ENCODE data around the gene ZDHHC22. TPM values are rescaled to one million over a fixed set of nuclear protein-coding genes. Genes with fewer than 3 reads are reported as not detected.
A peak's percentile ranks its signal among the peaks of the same experiment; 100 is the strongest.

Gene ZDHHC22
- total and polyA plus RNA-seq, 3 donors from 2014 or later = 0.84 to 3.2 (median 1.7) TPM

DNA sequence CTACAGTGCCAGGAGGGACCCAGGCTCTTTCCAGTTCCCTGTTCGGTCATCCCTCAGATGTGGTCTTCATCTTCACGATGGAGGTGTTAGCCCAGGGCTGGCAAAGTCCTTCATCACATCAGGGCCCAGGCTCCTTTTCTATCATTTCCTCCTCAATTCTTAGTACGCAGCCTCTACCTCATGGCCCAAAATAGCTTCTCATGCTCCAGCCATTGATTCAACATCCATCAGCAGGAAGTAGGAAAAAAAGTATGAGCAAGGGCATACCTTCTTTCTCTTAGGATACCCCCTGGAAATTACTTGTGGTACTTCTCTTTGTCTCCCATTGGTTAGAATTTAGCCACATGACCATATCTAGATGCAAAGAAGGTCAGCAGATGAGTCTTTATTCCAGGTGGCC, 12.2 kb upstream of the ZDHHC22 start:
- intact Hi-C loops (cut with DNase I; ENCODE audit: low total_unique reads) = no loop called here
- H3K27ac ChIP-seq = no peak overlapping the region

DNA sequence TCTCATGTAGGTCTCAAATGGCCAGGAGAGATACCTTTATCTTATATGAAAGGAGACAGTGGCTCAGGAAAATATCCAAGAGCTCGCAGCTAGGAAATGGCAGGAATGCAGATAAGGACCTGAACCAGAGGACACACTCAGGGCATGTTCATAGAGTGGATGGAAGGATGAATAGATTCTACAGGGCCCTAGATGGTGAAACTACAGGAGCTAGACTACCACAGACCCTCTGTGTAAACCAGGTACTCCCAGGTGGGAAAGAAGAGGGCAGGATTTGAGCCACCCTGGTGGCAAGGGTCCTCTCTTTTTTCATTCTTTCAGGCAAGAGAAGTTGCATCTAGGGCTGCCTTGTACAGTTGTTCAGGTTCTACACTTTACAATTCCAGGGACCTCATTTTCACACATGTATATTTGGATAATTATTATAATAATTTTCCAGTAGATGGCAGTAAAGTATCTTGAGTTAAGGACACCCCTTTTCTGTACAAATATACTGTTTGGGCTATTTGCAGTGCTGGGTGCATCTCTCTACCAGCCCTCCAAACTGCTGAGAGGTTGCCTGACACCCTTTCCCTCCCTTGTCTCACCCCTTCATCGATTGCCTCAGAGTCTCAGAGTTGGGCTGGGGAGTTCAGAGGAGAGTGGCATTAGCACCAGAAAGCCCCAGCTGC, 10.5 kb upstream of the ZDHHC22 start:
- no peak for DNase-seq
- H3K36me3 ChIP-seq (ENCODE audit: low read depth, missing control alignments) = no peaks in the 10 kb centered on the region
- H3K4me3 ChIP-seq = no peak overlapping the region
- no peaks in the 10 kb centered on the region for H3K9me3 ChIP-seq
- no peak for TF ChIP-seq POLR2A (IDR thresholded peaks at IDR 0.05)
- TF ChIP-seq, protein P1, sequence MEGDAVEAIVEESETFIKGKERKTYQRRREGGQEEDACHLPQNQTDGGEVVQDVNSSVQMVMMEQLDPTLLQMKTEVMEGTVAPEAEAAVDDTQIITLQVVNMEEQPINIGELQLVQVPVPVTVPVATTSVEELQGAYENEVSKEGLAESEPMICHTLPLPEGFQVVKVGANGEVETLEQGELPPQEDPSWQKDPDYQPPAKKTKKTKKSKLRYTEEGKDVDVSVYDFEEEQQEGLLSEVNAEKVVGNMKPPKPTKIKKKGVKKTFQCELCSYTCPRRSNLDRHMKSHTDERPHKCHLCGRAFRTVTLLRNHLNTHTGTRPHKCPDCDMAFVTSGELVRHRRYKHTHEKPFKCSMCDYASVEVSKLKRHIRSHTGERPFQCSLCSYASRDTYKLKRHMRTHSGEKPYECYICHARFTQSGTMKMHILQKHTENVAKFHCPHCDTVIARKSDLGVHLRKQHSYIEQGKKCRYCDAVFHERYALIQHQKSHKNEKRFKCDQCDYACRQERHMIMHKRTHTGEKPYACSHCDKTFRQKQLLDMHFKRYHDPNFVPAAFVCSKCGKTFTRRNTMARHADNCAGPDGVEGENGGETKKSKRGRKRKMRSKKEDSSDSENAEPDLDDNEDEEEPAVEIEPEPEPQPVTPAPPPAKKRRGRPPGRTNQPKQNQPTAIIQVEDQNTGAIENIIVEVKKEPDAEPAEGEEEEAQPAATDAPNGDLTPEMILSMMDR (IDR thresholded peaks at IDR 0.05) = peak in 2 of 3 experiments; percentile 21 to 24
- H3K27ac ChIP-seq = no peak overlapping the region
- no peaks in the 10 kb centered on the region for H3K27me3 ChIP-seq
- WGBS, 2 donors = 43 to 44% methylated on average over 2 of the region's 2 CpGs
- H3K4me1 ChIP-seq = peaks cover 4% of the 10 kb centered on the region
- intact Hi-C loops (cut with DNase I; ENCODE audit: low total_unique reads) = no loop called here

More for the DNA sequence above, 12.2 kb upstream of the ZDHHC22 start:
- DNase-seq = no peak
- Histone ChIP-seq H3K4me1 (peaks cover 12% of the 10 kb centered on the region), H3K4me3 (no peak overlapping the region), H3K27me3 (no peaks in the 10 kb centered on the region), H3K9me3 (no peaks in the 10 kb centered on the region), H3K36me3 (ENCODE audit: low read depth, missing control alignments) (no peaks in the 10 kb centered on the region)
- no peak for TF ChIP-seq POLR2A (IDR thresholded peaks at IDR 0.05)
- TF ChIP-seq, protein P1 (IDR thresholded peaks at IDR 0.05) = no peak
- 91 to 92% methylated on average over 3 of the region's 3 CpGs for WGBS, 2 donors

DNA sequence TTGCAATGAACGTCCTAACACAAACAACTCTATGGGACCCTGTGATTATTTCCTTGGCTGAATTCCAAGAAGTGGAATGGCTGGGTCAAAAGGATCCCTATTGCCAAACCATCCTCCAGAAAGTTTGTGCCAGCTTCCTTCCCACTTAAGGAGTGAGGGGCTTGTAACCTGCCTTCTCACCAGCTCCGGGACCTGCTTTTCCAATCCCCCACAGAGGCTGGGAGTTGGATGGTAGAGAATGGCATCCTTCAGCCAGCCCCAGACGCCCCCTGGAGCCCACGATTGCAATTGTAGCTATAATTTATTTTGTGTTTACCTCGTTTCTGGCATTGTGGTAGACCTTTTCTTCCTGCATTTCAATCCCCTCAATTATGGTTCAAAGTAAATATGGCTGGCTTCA, 9.7 kb upstream of the ZDHHC22 start:
- Histone ChIP-seq H3K27me3 (no peaks in the 10 kb centered on the region), H3K27ac (no peak overlapping the region), H3K4me1 (peaks cover 4% of the 10 kb centered on the region), H3K4me3 (no peak overlapping the region), H3K36me3 (ENCODE audit: low read depth, missing control alignments) (no peaks in the 10 kb centered on the region), H3K9me3 (no peaks in the 10 kb centered on the region)
- TF ChIP-seq, protein P1 (IDR thresholded peaks at IDR 0.05) = peak in 2 of 3 experiments; percentile 35 to 51
- TF ChIP-seq POLR2A (IDR thresholded peaks at IDR 0.05) = no peak
- intact Hi-C loops (cut with DNase I; ENCODE audit: low total_unique reads) = no loop called here
- DNase-seq = peak; percentile 49
- 13 to 16% methylated on average over 5 of the region's 5 CpGs for WGBS, 2 donors

DNA sequence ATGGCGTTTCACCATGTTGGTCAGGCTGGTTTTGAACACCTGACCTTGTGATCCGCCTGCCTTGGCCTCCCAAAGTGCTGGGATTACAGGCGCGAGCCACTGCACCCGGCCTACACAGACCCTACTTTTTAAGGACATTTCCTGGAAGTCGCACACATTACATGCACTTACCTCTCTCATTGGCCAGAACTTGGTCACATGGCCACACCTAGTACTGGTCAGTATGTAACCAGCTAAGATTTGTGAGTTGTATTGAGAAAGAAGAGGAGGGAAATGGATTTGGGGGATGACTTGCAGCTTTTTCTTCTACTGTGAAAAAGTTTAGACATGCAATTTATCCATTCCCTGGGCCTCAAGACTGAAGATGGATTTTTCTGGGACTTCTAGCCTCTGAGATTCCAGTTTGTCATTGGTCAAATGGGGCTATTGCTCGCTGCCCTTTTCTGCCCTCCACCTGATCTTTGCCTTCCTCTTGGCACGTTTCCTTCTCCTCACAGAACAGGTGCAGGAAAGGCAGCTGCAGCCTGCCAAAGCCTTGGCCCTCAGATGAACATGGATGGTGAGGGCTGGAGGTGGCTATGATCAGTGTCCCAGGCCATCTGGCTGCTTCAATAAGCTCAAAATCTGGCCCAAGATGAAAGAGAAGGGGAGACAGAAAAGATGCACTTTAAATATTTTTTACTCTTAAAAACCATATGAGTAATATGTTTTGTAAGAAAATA, 7.1 kb upstream of the ZDHHC22 start:
- intact Hi-C loops (cut with DNase I; ENCODE audit: low total_unique reads) = no loop called here
- DNase-seq = no peak
- Histone ChIP-seq H3K36me3 (ENCODE audit: low read depth, missing control alignments) (no peaks in the 10 kb centered on the region), H3K9me3 (no peaks in the 10 kb centered on the region), H3K4me1 (peaks cover 4% of the 10 kb centered on the region), H3K4me3 (no peak overlapping the region), H3K27ac (no peak overlapping the region), H3K27me3 (no peaks in the 10 kb centered on the region)
- TF ChIP-seq POLR2A (IDR thresholded peaks at IDR 0.05) = no peak
- TF ChIP-seq, protein P1 (IDR thresholded peaks at IDR 0.05) = no peak
- 76 to 85% methylated on average over 8 of the region's 8 CpGs for WGBS, 2 donors

All from testis (tissue), 3 donors.